SK-N-MC (cell line): ENCODE data around the gene BACH2.
A peak's percentile ranks its signal among the peaks of the same experiment; 100 is the strongest.

ENCODE experiments used
- DNase-seq: peaks from one replicate; pipeline ENCODE4 v3.0.0-alpha.2; 2011; ENCODE audit warnings: low read depth, low spot score
- H3K27ac ChIP-seq: fragments of 200-600 bp; sonication (generic); 2 replicates; pipeline ENCODE4 v1.5.1; 2016; ENCODE audit warnings: mixed run types
- H3K36me3 ChIP-seq: fragments of 200-600 bp; sonication (generic); 2 replicates; pipeline ENCODE4 v1.6.1; 2017; ENCODE audit warnings: antibody characterized with exemption, low read length, mixed read lengths; ENCODE audit not compliant: insufficient read depth
- H3K4me3 ChIP-seq: fragments of 200-600 bp; sonication (generic); 2 replicates; pipeline ENCODE4 v1.5.1; 2016
- H3K9ac ChIP-seq: fragments of 200-600 bp; sonication (generic); 2 replicates; pipeline ENCODE4 v1.8.0; 2017; ENCODE audit warnings: mixed run types, mixed read lengths; ENCODE audit not compliant: insufficient read length
- H3K9me3 ChIP-seq: fragments of 200-600 bp; sonication (generic); 2 replicates; pipeline ENCODE4 v1.6.1; 2017; ENCODE audit warnings: low read depth, mild to moderate bottlenecking, antibody characterized with exemption, low read length, moderate library complexity, mixed read lengths
- EZH2 ChIP-seq: fragments of 200-600 bp; sonication (generic); IDR thresholded peaks from one replicate; pipeline ENCODE4 v1.6.1; 2017; ENCODE audit warnings: antibody characterized with exemption
- FOXP2 ChIP-seq: optimal IDR thresholded peaks from 2 replicates; pipeline ENCODE3; 2011; ENCODE audit warnings: mild to moderate bottlenecking, moderate library complexity; ENCODE audit not compliant: insufficient read depth; ENCODE audit errors: extremely low read length, control extremely low read depth
- POLR2AphosphoS5 ChIP-seq: IDR thresholded peaks from 2 replicates; pipeline ENCODE4 v1.6.1; 2012; ENCODE audit warnings: mild to moderate bottlenecking, low read depth, low read length, borderline replicate concordance

BACH2 gene

DNA sequence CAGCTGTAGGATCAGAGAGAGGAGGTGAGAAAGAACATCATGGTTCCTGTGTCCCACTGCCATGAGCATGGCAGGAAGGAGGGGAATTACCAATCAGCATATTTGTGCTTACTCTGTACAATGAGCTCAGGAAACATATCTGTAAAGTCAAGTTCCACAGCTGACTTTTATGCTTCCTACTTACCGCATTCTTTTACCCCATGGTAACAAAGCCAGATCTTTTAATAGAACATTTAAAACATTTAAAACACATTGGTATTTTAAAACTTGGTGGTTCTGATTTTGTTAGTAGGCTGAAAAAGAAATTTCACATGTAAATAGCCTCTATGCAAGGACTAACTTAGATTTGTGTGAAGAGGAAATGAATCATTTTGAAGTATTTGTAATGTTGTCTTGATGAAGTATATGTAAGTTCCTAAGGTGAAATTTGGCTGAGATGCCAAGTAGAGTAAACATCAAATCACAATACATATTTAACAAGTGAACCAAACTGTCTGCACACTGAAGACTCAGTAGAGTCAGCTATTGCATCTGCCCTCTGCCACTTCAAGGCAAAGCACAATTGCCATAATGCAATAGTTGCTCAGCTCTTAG, 287.6 kb downstream of the BACH2 start:
- peak overlapping the region; percentile 18; the same call in 1 of the 2 replicates for H3K27ac ChIP-seq
- DNase-seq: no peak
- no peaks in the 10 kb centered on the region for H3K9me3 ChIP-seq
- TF ChIP-seq EZH2 (no peak), POLR2AphosphoS5 (no peak), FOXP2 (no peak)
- no peaks in the 10 kb centered on the region for H3K36me3 ChIP-seq
- H3K9ac ChIP-seq: no peak overlapping the region
- no peak overlapping the region for H3K4me3 ChIP-seq

- H3K9me3 ChIP-seq: no peaks in the 10 kb centered on the region
- peak overlapping the region; percentile 18; the same call in 1 of the 2 replicates for H3K27ac ChIP-seq
- H3K36me3 ChIP-seq: no peaks in the 10 kb centered on the region
- TF ChIP-seq FOXP2: no peak
- no peak for TF ChIP-seq POLR2AphosphoS5
- no peak for TF ChIP-seq EZH2
- no peak overlapping the region for H3K9ac ChIP-seq
- H3K4me3 ChIP-seq: no peak overlapping the region
- no peak for DNase-seq
These were observed 288.3 kb downstream of the BACH2 start for GRCh38 chr6:90008189-90008907.

DNA sequence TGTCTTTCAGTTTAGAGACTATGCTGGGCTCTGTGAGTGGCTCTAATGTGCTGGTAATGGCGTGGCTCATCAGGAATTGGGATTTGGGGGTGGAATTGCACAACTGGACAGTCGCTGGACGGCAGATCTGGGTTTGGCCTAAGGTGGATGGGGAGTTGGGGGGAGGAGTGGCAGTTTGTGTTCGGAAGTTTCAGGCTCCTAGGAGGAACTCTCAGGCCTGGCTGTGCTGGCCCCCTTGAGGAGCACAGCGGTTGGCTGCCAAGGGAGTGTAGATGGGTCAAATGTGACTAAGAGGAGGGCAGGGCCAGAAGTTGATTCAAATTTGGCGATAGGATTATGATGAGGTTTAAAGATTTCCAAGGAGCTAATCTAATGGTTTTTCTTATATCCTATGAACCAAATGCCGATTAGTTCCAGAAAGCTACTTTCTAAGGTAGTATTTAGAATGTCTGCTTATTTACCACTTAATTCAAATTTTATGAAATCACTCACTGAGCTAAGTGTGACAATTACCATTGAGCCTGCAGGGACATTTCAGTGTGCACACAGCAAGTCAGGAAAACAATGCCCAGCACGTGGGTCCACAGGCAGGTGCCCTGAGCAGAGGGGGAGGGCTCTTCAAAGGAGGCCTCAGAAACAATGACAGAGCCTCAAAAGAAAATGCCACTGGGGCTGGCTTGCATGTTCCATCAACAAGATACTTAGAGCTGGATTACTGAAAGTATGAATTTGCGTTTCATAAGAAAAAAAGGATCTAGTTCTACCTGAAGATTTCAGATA, 291.4 kb downstream of the BACH2 start:
- no peak overlapping the region for H3K4me3 ChIP-seq
- no peaks in the 10 kb centered on the region for H3K9me3 ChIP-seq
- no peak for DNase-seq
- no peak overlapping the region for H3K27ac ChIP-seq
- no peaks in the 10 kb centered on the region for H3K36me3 ChIP-seq
- no peak overlapping the region for H3K9ac ChIP-seq
- TF ChIP-seq FOXP2: no peak
- TF ChIP-seq EZH2: no peak
- TF ChIP-seq POLR2AphosphoS5: no peak

DNA sequence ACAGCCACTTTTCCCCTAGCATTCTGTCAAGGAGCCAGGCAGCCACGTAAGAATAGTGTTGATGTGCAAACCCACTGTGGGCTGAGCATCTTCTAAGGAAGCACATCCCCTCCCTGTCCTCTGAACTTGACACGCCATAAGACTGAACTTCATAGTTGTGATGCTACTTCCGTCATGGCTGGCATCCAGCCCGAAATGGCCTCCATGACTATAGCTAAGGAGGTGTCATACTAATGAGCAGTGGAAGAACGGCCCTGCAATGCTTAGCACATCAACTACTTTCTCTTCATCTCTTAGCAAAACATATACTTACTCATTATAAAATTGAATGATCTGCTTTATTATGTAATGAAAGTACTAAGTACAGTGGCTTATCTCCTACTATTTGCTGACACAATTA, 292.1 kb downstream of the BACH2 start:
- Histone ChIP-seq H3K9ac (no peak overlapping the region), H3K27ac (no peak overlapping the region), H3K36me3 (no peaks in the 10 kb centered on the region), H3K4me3 (no peak overlapping the region), H3K9me3 (no peaks in the 10 kb centered on the region)
- DNase-seq: no peak
- TF ChIP-seq EZH2 (no peak), POLR2AphosphoS5 (no peak), FOXP2 (no peak)

DNA sequence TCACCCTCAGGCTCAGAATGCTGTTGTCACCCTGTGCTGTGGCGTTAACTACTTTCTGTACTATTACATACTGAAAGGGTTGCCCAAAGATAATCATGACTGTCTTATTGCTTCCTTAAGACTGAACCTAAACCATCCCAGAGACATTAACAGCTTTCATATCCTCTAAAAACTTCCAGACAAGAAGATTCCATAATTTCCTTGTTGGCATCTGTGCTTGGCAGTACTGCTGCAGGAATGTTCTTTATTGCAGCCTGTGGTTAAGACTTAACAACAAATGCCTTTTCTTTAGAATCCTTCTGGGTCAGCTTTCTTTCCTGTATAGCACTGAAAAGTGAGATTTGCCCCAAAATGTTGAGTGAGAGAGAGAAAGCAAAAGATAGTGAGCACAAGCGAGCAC, 292.7 kb downstream of the BACH2 start:
- no peaks in the 10 kb centered on the region for H3K36me3 ChIP-seq
- DNase-seq: no peak

GRCh38 chr6:90003069-90003795, 293.4 kb downstream of the BACH2 start:
- Histone ChIP-seq H3K36me3 (no peaks in the 10 kb centered on the region), H3K4me3 (no peak overlapping the region), H3K27ac (no peak overlapping the region), H3K9me3 (no peaks in the 10 kb centered on the region), H3K9ac (no peak overlapping the region)
- TF ChIP-seq POLR2AphosphoS5 (no peak), EZH2 (no peak), FOXP2 (no peak)
- no peak for DNase-seq

More for the DNA sequence above, 292.7 kb downstream of the BACH2 start:
- no peak overlapping the region for H3K4me3 ChIP-seq
- no peak for TF ChIP-seq EZH2
- TF ChIP-seq POLR2AphosphoS5: no peak
- TF ChIP-seq FOXP2: no peak
- H3K27ac ChIP-seq: no peak overlapping the region
- H3K9me3 ChIP-seq: no peaks in the 10 kb centered on the region
- H3K9ac ChIP-seq: no peak overlapping the region

- Histone ChIP-seq H3K27ac (no peak overlapping the region), H3K9ac (no peak overlapping the region), H3K4me3 (no peak overlapping the region), H3K9me3 (no peaks in the 10 kb centered on the region), H3K36me3 (no peaks in the 10 kb centered on the region)
- no peak for DNase-seq
- no peak for TF ChIP-seq POLR2AphosphoS5
- no peak for TF ChIP-seq FOXP2
- no peak for TF ChIP-seq EZH2
These were observed 295.5 kb downstream of the BACH2 start for GRCh38 chr6:90000864-90001731.
